Measurements from ENCODE around the gene ACAD10.
"Not testable (repeated sequence)": the region's sequence is repeated elsewhere in the genome, so short reads cannot be mapped to it uniquely, and the experiment has no call there.

Gene ACAD10

DNA sequence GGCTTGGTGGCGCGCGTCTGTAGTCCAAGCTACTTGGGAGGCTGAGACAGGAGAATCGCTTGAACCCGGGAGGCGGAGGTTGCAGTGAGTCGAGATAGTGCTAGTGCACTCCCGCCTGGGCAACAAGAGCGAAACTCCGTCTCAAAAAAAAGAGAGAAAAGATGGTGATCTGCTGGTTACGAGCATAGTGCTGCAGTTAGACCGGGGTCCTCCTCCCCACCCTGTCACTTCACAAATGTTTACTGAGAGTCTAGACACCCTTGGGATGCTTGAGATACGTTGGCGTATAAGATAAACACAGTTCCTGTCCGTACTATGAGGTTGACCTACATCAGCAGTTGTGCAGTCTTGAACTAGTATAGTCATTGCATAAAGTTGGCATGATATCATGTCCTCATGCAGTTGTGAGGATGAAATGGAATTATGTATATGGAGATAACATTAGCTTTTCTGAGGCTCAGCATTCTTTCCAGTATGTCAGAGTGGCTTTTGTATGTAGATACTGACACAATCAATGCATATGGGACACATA is 787 bp downstream of the ACAD10 start:
- DNase-seq (ENCODE audit: extremely low read depth in 1 of 2, low read depth in 1 of 2), result no peak

DNA sequence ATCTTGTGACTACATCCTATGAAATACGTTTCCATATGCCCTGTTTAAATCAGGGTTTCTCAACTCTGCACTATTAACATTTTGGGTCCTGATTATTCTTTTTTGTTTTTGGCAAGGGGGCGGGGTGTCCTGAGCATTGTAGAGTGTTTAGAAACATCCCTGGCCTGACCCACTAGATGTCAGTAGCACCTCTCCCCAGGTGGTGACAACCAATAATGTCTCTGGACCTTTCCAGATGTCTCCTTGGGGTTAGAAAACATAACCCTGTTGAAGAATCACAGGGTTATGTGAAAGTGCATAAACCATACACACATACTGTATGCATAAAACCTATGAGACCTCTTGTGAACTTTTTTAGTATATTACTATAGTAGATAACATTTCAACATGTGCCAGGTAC is 1.4 kb downstream of the ACAD10 start:
- no peak for DNase-seq (ENCODE audit: extremely low read depth in 1 of 2, low read depth in 1 of 2)

DNA sequence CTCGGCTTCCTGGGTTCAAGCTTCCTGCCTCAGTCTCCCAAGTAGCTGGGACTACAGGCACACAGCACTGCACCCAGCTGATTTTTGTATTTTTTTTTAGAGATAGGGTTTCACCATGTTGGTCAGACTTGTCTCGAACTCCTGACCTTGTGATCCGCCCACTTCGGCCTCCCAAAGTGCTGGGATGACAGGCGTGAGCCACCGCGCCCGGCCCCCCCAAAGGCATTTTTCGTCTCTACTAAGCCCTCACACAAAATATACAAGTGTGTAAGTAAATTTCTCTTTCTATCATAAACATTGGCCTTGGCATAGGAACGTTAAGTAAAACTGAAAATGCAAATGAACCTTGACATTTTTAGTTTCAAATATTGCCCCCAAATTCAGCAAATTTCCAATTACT is 2.1 kb downstream of the ACAD10 start:
- no peak for DNase-seq (ENCODE audit: extremely low read depth in 1 of 2, low read depth in 1 of 2)

DNA sequence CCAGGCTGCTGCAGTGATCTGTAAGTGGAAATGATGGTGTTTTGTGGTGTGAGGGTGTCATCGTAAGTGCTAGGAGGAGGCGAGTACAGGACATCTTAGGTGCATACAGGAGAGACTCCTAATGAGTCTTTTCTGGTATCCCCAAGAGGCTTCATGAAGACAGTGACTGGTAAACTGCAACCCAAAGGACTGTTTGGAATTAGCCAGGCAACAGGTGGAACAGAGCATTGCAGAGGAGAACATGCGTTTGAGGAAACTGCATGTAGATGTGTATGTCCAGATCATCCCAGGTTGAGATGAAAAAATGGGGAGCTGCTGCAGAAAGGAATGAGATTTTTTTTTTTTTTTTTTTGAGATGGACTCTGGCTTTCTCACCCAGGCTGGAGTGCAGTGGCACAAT is 5.4 kb downstream of the ACAD10 start:
- DNase-seq (ENCODE audit: extremely low read depth in 1 of 2, low read depth in 1 of 2), result no peak

DNA sequence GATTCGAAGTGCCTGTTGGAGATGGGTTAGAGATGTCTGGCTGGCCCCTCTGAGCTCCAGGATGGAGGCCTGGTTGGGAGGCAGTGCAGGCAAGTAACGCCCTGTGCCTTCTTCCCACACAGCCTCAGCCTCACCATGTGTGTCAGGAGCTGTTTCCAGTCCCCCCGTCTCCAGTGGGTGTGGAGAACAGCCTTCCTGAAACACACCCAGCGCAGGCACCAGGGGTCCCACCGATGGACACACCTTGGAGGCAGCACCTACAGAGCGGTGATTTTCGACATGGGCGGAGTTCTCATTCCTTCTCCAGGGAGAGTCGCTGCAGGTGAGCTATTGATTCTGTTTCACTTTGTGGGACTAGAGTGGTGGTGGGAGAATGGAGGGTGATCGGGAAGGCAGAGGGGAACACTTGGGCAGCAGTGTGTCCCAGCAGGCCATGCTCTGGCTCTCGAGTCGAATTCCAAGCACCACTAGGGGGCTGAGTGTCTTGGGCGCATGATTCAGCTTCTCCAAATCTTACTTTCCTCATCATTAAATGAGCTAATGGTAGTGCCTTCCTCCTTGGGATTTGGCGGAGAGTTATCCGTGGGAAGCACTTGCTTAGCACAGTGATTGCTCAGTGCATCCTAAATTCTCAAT is 6.8 kb downstream of the ACAD10 start:
- no peak for DNase-seq (ENCODE audit: extremely low read depth in 1 of 2, low read depth in 1 of 2)

DNA sequence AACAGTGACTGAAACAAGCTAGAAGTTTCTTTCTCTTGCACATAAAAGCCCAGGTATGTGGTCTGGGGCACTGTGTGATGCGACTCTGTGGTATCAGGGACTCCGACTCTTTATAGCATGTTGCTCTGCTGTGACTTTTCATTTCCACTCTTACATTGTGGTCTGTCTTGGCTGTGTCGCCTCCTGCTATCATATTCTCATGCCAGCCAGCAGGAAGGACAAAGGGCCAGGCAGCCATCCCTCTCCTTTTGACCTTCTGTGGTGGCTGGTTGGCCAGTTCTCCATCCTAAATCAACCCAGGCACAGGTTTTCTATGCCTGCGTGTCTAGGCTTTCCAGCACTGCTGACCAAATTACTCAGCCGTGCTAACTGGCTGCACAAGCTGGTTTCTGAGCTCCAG is 8.0 kb downstream of the ACAD10 start:
- no peak for DNase-seq (ENCODE audit: extremely low read depth in 1 of 2, low read depth in 1 of 2)

DNA sequence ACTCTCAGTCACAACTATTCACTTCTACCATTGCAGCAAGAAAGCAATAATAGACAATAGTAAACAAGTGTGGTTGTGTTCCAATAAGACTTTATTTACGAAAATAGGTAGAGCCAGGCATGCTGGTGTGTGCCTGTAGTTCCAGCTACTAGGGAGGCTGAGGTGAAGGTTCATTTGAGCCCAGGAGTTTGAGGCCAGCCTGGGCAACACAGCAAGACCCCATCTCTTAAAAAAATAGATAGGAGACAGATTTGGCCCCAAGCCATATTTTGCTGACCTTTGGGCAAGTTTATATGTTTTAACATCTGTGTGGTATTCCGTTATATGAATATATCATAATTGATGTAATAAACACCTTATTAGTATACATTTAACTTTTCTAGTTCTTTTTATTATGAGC is 14.1 kb downstream of the ACAD10 start:
- DNase-seq (ENCODE audit: extremely low read depth in 1 of 2, low read depth in 1 of 2), result no peak

DNA sequence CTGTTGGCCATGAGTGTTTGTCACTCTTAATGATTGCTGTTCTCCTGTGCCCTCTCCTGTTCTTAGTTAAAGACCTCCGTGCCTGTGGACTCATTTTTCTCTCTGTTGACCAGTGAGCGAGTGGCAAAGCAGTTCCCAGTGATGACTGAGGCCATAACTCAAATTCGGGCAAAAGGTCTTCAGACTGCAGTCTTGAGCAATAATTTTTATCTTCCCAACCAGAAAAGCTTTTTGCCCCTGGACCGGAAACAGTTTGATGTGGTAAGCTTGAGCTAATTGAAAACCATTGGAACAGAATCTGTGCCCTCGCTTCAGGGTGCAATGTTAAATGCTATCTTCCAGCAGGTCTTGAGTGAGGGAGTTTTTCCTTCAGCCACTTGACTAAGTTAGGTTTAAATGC is 19.8 kb downstream of the ACAD10 start:
- DNase-seq (ENCODE audit: extremely low read depth in 1 of 2, low read depth in 1 of 2), result no peak

DNA sequence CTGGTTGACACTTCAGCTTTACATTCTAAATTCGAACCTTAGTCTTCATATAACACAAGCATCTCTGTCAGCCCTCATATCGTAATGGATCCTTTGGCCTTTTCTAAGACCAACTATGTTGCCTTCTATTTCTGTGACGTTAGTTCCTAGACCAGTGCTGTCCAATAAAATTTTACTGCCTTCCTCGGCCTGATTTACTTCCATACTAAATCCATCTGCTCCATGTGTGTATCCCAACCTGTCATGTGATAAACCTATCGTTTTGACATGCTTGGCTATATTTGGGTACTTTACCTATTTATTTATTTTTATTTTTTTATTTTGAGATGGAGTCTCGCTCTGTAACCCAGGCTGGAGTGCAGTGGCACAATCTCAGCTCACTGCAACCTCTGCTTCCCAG is 20.3 kb downstream of the ACAD10 start:
- no peak for DNase-seq (ENCODE audit: extremely low read depth in 1 of 2, low read depth in 1 of 2)

DNA sequence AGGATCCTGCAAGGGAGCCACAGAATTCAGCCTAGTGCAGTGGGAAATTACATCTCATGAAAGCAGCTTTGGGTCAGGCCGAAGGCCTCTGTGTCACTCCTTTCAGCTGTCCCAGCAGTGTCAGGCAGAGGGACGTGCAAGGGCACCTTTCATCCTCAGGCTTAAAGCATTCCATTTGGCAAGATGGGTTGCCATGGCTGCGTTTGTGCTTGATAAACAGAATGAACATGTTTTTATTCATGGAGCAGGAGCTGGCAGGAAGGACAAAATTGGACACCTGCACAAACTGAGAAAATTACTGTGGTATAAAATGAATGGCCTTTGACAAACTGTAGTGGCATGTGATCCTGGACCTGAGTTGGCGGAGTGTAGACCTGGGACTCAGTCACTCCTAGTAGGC is 29.4 kb downstream of the ACAD10 start:
- no peak for DNase-seq (ENCODE audit: extremely low read depth in 1 of 2, low read depth in 1 of 2)

DNA sequence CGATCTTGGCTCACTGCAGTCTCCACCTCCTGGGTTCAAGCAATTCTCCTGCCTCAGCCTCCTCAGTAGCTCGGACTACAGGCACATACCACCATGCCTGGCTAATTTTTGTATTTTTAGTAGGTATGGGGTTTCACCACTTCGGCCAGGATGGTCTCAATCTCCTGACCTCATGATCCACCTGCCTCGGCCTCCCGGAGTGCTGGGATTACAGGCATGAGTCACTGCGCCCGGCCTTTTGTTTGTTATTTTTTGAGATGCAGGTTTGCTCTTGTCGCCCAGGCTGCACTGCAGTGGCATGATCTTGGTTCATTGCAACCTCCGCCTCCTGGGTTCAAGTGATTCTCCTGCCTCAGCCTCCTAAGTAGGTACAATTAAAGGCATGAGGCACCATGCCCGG is 33.5 kb downstream of the ACAD10 start:
- DNase-seq (ENCODE audit: extremely low read depth in 1 of 2, low read depth in 1 of 2), result not testable (repeated sequence)

DNA sequence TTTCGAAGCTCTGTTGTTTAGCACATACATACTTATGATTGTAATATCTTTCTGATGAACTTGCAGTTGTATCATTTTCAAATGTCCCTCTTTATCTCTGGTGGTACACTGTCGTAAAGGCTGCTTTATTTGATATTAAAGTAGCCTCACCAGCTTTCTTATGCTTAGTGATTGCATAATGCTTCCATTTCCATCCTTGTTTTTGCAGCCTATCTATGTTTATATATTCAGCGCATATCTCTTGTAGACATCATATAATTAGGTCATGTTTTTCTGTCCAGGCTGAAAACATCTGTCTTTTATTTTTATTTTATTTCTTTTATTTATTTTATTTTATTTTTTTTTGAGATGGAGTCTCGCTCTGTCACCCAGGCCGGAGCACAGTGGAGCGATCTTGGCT is 34.6 kb downstream of the ACAD10 start:
- no peak for DNase-seq (ENCODE audit: extremely low read depth in 1 of 2, low read depth in 1 of 2)

DNA sequence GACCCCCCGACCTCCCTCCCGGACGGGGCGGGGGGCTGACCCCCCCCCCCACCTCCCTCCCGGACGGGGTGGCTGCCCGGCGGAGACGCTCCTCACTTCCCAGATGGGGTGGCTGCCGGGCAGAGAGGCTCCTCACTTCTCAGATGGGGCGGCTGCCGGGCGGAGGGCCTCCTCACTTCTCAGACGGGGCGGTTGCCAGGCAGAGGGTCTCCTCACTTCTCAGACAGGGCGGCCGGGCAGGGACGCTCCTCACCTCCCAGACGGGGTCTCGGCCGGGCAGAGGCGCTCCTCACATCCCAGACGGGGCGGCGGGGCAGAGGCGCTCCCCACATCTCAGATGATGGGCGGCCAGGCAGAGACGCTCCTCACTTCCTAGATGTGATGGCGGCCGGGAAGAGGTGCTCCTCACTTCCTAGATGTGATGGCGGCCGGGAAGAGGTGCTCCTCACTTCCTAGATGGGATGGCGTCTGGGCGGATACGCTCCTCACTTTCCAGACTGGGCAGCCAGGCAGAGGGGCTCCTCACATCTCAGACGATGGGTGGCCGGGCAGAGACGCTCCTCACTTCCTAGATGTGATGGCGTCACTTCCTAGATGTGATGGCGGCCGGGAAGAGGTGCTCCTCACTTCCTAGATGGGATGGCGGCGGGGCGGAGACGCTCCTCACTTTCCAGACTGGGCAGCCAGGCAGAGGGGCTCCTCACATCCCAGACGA is 38.0 kb downstream of the ACAD10 start:
- not testable (repeated sequence) for DNase-seq (ENCODE audit: extremely low read depth in 1 of 2, low read depth in 1 of 2)

DNA sequence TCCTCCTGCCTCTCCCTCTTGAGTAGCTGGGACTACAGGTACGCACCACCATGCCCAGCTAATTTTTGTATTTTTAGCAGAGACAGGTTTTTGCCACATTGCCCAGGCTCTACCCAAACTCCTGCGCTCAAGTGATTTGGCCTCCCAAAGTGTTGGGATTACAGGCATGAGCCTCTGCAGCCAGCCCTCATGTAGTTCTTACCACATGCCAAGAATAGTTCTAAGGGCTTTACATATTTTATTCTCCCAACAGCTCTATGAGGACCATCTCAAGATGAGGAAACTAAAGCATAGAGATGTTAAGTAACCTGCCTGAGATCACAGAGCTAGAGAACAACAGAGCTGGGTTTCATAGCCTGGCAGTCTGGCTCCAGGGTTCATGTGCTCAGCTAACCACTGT is 42.9 kb downstream of the ACAD10 start:
- DNase-seq (ENCODE audit: extremely low read depth in 1 of 2, low read depth in 1 of 2), result no peak

DNA sequence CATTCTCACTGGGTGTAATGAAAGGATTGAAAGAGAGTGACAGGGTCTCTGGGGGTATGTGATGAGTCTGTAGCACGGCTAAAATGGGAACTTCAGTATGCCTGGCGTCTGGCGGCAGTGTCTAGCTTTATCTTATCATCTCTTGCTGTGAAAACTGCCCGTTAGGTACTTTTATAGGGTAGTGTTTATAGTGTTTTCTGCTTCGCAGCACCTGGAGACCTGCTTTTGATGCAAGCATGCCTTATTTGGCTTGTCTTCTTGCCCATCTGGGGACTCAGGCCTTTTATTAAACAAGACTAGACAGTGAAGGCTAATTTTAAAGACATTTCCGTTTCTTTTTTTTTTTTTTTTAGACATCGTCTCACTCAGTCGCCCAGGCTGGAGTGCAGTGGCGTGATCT is 44.6 kb downstream of the ACAD10 start:
- no peak for DNase-seq (ENCODE audit: extremely low read depth in 1 of 2, low read depth in 1 of 2)

DNA sequence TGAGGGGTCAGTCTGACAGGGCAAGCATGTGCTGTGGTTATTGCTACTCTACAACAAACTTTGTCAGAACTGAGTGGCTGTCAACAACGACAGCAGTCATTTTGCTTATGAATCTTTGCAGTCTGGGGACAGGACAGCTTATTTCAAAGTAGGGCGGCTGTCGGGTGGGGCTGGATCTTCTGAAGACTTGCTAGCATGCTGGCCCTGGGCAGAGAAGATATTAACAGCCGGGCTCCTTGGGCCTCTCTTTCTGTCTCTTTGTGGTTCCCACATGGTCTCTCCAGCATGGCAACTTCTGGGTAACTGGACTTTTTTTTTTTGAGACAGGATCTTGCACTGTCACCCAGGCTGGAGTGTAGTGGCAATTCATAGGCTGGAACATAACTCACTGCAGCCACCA is 46.9 kb downstream of the ACAD10 start:
- no peak for DNase-seq (ENCODE audit: extremely low read depth in 1 of 2, low read depth in 1 of 2)

DNA sequence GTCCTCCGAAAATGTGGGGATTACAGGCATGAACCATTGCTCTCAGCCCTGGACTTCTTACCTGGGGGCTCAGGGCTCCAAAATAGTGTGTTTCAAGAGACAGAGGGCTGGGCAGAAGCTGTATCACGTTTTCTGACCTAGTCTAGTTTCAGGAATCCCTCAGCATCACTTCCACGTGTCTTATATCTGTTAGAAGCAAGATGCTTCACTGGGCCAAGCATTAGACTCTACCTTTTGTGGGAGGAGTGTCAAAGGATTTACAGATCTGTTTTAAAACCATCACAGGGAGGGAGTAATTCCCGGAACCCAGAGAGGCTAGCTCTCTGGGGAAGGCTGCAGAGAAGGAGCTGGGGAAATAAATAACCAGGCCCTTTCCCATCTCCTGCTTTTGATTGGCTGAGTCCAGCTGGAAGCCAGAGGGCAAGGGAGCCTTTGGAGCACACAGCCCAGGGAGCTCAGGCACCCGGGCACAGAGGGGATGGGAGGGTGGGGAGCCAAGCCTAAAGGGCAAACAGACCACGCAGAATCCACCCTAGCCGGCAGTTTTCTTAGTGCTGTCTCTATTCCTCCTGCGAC is 47.6 kb downstream of the ACAD10 start:
- no peak for DNase-seq (ENCODE audit: extremely low read depth in 1 of 2, low read depth in 1 of 2)

DNA sequence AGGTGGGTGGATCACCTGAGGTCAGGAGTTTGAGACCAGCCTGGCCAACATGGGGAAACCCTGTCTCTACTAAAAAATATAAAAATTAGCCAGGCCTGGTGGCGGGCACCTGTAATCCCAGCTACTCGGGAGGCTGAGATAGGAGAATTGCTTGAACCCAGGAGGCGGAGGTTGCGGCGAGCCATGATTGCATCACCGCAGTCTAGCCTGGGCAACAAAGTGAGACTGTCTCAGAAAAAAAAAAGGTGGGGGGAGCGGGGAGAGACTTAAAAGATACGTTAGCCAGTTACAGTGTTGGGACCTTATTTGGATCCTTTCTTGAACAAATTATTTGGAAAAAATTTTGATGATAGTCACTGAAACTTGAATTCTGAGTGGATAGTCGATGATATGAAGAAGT is 53.7 kb downstream of the ACAD10 start:
- DNase-seq (ENCODE audit: extremely low read depth in 1 of 2, low read depth in 1 of 2), result not testable (repeated sequence)

DNA sequence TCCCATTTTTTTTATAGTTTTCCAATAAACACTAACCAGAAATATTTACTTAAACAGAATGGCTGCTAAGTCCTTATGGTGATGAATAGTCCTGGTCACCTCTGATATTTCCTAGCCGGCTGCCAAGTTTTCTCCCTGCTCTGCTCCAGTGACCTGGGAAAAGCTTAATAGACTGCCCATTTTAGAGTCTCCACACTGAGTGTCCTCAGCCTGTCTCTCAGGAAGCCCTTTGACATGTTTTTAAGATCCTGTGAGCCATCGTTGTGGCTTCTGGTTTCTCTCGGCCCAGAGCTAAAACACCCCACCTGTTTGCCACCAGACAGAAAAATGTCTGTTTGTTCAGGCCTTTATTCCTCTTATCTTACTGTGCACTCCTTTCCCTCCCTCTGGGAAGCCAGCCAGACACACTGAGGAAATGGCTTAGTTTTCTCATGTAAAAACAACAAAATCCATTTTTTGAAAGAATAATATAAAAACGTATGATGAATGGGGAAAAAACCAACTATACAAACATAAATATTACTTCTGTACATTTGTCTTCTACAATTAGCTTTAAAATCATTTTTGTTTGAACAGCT is 55.5 kb downstream of the ACAD10 start:
- DNase-seq (ENCODE audit: extremely low read depth in 1 of 2, low read depth in 1 of 2), result no peak

DNA sequence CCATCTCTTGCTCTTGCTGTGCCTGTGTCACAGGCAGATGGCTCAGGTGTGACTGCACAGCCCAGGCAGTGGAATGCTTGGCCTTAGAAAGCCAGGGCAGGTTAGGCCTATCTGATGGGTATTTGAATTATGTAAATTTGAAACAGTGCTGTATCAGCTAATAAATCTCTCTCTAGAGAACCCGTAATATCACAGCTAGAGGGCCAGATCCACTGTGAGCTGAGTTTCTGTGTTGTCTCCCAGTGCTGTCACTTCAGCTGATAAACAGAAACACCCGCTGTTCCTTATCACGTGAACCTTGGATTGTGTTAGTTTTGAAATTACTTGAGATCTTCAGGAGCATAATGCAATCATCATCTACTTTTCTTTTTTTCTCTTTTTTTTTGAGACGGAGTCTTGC is 59.4 kb downstream of the ACAD10 start:
- no peak for DNase-seq (ENCODE audit: extremely low read depth in 1 of 2, low read depth in 1 of 2)

DNA sequence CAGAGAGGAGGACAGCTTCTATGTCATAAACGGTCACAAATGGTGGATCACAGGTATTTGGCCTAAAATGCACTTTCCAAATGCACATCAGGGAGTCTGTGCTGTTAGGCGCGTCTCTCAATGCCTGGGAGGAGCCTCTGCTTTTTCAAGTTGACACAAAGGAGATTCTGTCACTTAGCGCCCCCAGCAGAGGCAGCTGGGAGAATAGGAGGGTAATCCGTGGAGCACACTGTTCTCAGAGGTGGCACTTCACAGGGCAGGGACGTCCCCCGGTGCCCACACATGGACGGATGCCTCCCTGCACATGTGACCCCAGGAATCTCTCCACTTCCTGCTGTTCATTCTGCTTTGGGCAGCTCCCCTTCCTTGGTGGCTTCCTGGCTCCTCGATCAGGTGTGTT is 61.5 kb downstream of the ACAD10 start:
- DNase-seq (ENCODE audit: extremely low read depth in 1 of 2, low read depth in 1 of 2), result no peak

DNA sequence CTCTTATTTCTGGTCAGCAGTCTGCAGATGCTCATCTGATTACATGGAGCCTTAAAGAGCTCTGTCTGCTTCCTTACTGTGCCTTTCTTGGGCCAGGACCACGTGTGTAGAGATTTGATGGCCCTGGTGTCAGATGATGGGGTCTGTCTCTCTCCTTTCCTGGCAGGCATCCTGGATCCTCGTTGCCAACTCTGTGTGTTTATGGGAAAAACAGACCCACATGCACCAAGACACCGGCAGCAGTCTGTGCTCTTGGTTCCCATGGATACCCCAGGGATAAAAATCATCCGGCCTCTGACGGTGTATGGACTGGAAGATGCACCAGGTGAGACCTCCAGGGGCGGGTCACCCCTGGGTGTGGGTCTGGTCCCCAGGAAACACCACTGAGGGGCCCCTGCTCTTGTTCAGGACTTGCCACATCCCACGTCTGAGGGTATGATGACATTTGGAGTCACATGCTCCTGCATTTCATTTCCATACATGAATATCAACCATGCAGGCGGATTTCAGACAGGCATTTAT is 62.4 kb downstream of the ACAD10 start:
- no peak for DNase-seq (ENCODE audit: extremely low read depth in 1 of 2, low read depth in 1 of 2)
